ENCODE results near the gene GNAQ.

GNAQ gene

DNA sequence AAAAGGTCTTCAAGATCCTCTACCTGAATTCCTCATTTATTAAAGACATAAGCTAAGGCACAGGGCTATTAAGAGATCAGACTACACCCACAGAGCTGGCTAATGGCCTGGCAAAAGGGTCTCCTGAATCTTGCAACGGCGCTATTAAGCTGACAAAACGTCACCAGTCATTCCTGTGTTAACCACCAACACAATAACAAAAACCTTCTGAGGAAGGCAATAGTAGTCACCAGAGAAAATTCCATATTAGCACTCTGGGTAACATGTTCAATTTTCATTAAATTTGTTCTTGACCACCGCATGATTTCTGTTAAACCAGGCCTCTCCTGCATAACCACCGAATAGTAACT, 77.0 kb downstream of the GNAQ start:
- no peak for DNase-seq
- intact Hi-C loops (cut with DNase I): no loop called here

DNA sequence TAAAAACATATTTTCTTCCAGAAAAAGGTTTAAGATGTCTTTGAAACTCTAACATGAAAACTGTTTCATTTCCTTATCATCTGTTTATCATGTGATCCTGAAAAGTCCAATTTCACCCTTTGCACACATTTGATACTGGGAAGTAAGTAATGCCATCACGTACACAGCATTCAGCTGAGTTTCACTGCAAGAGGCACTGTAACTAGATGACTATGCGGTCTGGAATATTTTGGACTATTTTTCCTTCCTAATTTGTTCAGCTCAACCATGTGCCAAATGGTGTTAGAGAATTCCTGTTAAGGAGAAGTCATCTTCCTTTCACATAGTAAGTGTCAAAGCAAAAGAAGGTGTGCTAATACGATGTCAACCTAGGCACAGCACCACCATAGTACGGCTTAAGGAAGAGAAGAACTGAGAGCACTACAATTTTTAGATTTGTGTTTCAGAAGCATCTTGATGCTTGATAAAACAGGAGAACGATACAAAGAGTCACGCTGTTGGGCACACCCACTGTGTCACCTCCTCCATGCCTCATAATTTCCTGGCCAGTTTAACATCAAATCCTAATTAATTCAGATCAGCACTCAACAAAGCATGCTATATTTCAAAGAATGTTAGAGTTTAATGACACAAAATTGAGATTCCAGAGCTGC, 77.5 kb downstream of the GNAQ start:
- no peak for DNase-seq
- intact Hi-C loops (cut with DNase I): no loop called here

GRCh38 chr9:77953590-77953989, 78.0 kb downstream of the GNAQ start:
- no peak for DNase-seq
- intact Hi-C loops (cut with DNase I): no loop called here

- intact Hi-C loops (cut with DNase I): no loop called here
- no peak for DNase-seq
Measured at GRCh38 chr9:77952635-77953328, 78.8 kb downstream of the GNAQ start.

DNA sequence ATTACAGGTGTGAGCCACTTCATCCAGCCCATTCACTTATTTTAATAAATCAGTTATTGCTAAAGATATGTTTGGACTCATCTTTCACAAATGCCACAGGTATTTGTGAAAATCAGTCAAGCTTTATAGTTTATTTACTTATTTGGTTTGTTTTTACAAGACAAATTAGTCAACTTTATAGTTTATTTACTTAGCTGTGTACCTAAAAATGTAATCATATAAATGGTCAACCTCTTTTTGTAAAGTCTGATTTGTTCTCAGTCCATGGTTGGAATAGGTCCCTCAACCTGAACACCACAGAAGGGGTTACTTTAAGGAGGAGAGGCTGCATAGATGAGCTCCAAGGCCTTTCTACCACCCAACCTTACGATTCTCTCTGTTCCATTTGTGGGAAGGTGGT, 80.2 kb downstream of the GNAQ start:
- intact Hi-C loops (cut with DNase I): no loop called here
- DNase-seq: no peak

GRCh38 chr9:77949751-77950436, 81.7 kb downstream of the GNAQ start:
- no peak for DNase-seq
- intact Hi-C loops (cut with DNase I): no loop called here

DNA sequence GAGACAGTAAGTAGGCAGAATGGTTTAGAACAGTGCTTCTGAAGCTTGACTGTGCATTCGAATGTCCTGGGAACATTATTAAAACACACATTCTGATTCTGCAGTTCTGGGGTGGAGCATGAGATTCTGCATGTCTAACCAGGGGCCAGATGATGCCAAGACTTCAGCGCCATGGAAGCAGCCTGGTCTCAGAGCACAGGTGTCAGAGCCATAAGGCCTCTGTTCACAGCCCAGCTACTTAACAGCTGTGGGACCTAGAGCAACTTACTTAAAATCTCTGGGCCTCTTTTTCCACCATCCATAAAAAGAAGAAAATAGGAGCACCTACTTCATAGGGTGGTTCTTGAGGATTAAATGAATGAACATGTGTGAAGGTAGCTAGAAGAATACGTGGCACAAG, 84.0 kb downstream of the GNAQ start:
- intact Hi-C loops (cut with DNase I): no loop called here
- no peak for DNase-seq

DNA sequence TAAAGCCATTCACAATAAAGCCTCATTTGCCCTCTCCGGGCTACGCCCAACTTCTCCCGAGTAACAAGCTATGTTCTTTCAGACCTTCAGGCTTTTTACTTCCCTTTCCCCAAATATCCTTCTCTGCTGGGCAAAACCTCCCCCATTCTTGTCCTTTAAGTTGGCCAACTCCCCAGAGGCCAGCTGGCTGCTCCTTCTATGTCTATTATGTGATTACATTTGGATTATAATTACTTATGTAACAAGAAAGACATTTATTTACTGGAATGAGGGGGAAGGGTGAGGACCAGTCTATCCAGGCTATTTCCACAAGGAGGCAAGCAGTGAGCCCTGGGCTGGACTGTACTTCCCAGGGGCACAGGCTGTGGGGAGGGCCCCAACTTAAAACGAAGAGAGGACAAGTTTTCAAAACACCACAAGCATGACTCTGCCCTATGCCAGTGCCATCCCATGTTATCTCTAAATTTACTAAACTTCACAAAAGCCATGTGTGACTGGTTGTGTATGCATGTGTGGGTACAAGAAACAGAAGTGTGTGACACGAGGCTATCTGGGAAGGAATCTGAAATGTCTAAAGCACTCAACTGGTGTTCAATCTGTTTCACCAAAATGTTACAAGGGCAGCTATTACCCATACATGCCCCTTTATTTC, 84.5 kb downstream of the GNAQ start:
- intact Hi-C loops (cut with DNase I): no loop called here
- peak in 15 of 42 donors; percentile 13 to 62 (median 32) for DNase-seq

- intact Hi-C loops (cut with DNase I): no loop called here
- no peak for DNase-seq
Measured at GRCh38 chr9:77946296-77946695, 85.3 kb downstream of the GNAQ start.

GRCh38 chr9:77945798-77946197, 85.8 kb downstream of the GNAQ start:
- no peak for DNase-seq
- intact Hi-C loops (cut with DNase I): no loop called here

DNA sequence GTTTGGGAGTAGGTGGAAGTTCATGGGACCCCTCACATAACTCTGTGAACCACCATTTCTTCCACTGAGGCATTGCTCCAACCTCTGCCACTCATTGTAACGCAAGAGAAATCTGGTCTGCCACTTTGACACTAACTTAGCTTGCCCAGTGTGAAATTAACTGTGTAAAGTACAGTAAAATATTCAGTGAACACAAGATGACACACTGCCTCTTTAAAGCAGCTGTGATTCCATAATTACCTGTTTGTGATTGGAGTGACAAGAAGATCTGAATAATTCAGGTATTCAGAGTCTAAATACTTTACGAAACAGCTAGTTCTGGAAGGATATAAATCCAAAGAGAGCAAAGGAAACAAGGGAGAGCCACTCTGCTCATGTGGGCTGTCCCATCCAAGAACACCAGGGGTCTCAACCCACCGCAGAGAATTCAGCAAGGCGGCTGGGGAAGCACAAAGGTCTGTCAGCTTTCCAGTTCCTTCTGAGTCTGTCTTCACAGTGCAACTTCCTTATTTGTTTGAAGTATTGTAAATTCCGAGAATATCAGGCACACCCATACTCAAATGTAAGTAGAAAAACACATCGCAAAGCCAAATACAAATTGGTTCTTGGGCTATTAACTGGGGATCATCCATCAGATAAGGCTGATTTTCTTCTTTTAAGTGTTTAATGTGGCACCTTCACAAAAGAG, 86.9 kb downstream of the GNAQ start:
- intact Hi-C loops (cut with DNase I): no loop called here
- peak in 1 of 42 donors; percentile 47 for DNase-seq

DNA sequence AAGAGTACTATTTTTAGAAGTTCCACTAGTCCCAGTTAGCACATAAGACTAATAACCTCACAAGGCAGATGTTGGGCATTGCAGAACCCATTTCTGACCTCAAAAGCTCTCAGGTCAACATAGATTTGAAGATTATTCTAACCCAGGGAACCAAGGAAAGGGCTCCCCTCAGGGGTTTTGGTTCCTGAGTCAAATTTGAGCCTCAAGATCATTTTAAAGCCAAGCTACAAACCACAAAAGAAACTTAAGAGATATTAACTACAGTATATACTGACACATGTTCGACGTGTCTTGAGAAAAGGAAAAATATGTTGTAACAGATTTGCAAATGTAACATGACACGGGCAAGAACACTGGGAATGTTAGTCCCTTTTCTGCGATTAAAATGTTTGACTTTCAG, 88.6 kb downstream of the GNAQ start:
- intact Hi-C loops (cut with DNase I): no loop called here
- DNase-seq: no peak

- intact Hi-C loops (cut with DNase I): no loop called here
- DNase-seq: no peak
Measured at GRCh38 chr9:77939149-77939668, 92.4 kb downstream of the GNAQ start.

DNA sequence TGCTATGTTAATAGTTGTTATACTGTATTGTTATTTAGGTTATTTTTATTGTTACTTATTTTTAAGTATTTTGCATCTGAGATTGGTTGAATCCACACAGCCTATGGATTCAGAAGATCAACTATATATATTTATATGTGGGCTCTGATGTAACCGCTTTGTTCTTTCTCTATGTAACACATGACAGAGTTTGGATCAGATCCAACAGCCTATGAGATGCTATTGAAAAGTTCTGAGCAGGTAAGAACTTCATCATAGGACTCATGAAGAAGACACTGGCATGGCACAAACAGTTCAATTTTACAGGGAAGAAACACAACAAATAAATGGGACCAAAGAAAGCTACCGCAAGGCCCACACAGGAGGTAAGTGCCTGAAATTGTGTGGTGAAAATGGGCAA, 93.4 kb downstream of the GNAQ start:
- intact Hi-C loops (cut with DNase I): no loop called here
- no peak for DNase-seq

GRCh38 chr9:77935974-77936373, 95.6 kb downstream of the GNAQ start:
- DNase-seq: no peak
- intact Hi-C loops (cut with DNase I): no loop called here

DNA sequence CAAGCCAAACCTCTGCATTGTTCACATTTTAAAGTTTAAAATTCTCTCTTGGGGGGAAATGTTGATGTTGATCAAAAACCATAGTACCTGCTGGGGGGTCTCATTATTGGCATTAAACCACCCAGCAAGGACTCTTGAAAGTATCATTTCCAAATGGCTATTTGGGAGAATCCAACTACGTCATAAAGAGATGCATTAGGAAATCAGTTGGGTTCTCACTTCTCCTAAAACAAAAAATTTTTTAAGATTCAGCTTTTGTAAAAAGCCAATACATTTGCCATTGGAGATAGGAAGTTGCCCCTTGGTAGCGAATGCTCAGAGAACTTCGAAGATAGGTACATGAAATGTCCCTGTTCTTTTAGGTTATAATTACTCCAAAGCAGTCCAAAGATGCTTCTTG, 96.4 kb downstream of the GNAQ start:
- no peak for DNase-seq
- intact Hi-C loops (cut with DNase I): no loop called here

DNA sequence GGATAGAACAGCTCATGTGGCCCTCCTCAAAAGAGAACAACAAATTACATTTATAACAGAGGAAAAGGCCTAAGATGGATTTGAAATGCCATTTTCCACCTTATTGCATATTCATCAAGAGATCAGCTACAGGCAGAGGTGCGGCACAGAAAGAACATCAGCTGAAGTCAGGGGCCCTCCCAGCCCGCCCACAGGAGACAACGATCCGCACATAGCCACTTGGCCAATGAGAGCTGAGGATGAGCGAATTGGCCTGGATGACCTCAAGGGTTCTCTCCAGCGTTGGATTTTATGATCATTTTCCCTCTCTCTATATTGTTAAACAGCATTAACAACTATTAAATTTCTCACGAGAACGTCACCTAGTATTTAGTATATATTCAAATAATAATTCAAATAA, 97.6 kb downstream of the GNAQ start:
- DNase-seq: no peak
- intact Hi-C loops (cut with DNase I): no loop called here

- intact Hi-C loops (cut with DNase I): no loop called here
- no peak for DNase-seq
Measured at GRCh38 chr9:77933019-77933418, 98.6 kb downstream of the GNAQ start.

DNA sequence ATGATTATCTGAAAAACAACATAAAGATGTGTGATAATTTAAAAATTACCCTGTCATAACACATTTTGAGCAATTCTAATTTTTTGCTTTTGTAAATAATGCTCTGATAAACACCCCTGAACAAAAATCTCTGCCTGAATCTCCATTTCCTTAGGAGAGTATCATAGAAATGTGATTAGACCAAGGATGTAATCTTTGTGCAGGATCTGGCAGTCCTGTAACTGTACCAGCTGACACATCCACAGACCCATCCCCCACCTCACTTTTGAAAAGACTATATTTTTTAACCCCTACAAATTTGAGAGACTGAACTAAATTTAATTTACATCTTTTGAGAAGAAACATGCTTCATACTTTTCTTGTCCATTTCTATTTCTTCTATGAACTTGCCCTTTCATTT, 101.7 kb downstream of the GNAQ start:
- no peak for DNase-seq
- intact Hi-C loops (cut with DNase I): no loop called here

DNA sequence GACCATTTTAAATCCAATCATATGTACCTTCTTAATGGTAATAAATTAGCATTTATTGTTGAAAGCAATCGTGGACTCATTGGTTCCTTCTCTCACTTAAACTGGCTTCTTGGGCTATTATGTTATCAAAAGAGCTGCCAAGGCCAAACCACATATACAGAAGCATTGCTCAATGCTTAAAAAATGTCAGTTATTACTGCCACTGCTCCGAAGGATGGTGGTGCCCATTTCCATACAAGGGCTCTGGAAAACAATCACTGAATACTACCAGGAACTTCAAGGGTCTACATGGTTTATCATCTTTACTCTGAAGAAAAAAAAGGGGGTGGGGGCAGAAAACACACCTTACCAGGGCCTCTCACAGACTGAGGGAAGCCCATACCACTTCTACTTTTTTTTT, 104.3 kb downstream of the GNAQ start:
- no peak for DNase-seq
- intact Hi-C loops (cut with DNase I): no loop called here
